Measurements from ENCODE around the gene GMPPB.
"Not testable (repeated sequence)": the region's sequence is repeated elsewhere in the genome, so short reads cannot be mapped to it uniquely, and the experiment has no call there.

GMPPB gene

DNA sequence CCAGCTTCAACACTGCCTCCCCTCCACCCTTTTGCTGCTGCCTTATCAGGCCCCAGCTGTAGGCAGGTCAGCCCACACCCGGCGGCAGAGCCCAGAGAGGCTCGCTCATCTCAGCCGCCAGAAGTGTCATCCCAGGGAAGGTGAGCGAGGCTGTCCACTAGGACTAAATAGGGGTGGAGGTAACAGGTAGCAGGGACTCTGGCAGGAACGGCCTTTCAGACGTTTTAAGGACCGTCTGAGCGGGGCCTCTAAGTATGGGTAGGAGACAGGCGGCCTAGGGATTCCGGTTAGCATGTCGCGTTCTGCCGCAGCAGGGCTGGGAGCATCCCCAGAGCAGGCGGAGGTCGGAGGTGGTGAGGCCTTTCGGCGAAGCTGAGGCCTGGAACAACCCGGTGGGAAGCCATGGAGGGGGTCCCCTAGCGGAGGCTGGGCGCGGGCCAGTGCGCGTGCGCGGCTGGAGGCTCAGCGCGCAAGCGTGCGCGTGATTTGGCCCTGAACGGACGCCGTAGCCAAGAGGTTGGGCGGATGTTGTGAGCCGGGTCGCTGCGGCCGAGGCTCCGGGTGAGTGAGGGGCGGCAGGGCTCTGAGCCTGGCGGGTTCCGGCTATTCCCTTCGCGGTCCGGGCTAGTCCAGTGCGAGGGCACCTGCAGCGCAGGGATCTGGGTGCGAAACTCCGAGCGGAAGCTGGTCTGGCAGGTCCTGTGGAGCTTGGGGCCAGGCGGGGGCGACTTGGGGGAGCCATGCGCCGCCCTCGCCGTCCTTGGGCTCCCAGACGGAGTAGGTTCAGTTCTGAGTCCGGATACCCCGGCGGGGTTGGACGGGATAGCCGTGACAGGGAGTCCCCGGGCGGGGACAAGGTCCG is 34.5 kb downstream of the GMPPB start, which contains the start of the genes MST1 and RNF123:
TSS of gene MST1 (minus strand) at position 429 of the 862 bp plus-strand sequence. CDS start 783 bp downstream, outside the sequence.
TSS of gene RNF123 (plus strand) at position 512 of the 862 bp plus-strand sequence. CDS start 1,609 bp downstream, outside the sequence.
- DNase-seq (ENCODE audit: low read depth): peak; percentile 89

DNA sequence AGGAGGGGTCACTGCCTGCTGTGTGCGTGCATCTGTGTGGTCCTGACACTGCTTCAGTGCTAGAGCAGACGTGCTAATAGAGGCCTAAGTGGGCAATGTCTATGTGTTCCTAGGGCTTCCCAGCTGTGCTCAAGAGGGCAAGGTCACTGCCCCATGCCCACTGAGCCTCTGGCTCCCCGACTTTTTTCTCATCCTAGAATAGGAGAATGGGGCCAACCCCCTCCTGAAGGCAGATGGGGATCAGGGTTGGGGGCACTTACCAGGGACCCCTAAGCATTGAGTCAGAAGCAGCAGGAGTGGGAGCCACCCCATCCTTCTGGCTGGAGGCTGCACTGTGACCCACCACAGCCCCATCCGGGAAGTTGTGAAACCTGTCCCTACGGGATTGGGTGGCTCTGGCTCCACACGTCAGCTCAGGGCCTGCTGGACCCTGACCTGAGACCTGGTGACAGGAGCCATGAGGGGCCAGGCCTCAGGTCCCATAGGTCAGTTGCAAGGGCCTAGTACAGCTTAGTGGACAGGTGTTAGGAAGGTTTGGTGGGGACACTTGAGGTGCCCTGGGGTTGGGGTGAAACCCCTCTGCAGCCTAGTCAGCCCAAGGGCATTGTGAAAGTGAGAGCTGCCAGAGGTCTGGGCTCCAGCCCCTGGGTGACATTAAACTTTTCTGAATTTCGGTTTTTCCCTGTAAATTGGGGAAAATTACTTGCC is 35.3 kb downstream of the GMPPB start:
- not testable (repeated sequence) for DNase-seq (ENCODE audit: low read depth)

DNA sequence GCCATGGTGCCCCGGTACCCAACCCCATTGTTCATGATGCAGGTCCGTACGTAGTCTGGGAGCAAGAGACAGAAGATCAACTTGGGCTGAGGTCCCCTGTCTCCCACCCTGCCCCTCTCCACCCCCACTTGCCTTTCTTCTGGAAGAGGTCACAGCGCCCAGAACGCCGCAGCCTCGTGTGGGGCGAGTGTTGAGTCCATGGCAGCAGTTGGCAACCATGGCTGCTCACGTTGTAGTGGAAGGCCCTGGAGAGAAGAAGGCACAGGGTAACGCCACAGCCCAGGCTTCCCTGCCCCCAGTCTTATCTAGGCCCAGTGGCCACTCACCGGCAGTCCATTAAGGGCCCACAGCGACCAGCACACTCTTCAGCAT is 36.3 kb downstream of the GMPPB start:
- DNase-seq (ENCODE audit: low read depth): not testable (repeated sequence)

DNA sequence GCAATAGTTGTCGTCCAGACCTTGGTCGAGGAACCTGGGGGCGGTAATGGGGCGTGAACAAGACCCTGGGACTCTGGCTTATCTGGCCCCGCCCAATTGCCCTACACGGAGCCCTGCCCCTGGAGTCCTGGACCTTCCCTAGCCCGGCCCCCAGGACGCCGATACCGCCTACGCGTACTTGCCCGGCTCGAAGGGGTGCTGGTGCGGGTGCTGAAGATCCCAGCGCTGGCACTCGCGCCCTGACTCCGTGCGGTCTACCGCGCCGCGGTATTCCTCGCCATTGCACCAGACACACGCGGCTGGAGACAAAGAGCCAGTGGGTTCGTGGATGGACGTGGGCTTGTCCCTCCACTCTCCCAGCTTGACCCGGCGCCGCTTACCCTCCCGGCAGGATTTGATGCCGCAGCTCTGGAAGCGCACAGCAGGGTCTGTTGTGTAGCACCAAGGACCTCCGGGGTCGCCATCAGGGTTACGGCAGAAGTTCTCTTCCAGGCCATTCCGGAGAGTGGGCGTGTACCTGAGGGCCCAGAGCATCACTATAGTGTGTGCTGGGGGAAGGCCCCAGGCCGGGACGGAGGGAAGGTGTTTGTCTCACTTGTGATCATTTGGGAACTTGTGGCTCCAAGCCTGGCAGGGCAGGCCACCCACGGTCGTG is 36.9 kb downstream of the GMPPB start:
- peak; percentile 40 for DNase-seq (ENCODE audit: low read depth)

DNA sequence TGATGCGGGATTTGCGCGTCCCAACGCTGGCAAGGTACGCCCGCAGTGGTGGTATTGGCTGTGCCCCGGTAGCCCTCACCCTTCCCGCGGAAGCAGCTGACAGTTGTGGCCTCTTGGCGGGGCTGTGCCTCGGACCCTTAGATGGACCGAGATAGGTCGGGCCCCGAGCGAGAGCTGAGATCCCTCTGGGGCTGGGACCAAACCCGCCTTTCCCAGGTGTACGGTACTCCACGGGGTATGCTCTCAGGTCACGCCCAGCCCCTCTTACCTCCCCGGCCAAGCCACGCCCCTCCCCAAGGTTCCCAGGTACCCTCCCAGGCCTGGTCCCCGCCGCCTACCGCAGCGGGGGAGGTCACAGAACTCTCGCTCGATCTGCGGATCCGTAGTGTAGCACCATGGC is 37.4 kb downstream of the GMPPB start:
- not testable (repeated sequence) for DNase-seq (ENCODE audit: low read depth)

DNA sequence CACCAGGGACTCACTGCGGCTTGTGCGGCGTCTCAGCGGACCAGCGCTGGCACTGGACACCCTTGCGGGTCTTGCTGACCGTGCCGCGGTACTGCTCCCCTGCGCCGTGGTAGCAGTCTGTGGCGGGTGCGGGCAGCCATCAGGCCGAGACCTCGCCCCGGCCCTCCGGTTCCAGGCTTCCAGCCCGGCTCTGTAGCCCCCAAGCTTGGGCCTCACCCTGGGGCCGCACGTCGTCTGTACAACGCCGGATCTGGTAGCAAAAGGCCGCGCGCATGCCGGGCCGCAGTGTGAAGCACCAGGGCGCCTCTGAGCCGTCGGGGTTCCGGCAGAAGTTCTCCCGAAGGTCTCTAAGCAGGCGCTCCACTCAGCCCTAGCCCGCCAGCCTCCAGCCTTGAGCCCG is 37.9 kb downstream of the GMPPB start:
- DNase-seq (ENCODE audit: low read depth): not testable (repeated sequence)

DNA sequence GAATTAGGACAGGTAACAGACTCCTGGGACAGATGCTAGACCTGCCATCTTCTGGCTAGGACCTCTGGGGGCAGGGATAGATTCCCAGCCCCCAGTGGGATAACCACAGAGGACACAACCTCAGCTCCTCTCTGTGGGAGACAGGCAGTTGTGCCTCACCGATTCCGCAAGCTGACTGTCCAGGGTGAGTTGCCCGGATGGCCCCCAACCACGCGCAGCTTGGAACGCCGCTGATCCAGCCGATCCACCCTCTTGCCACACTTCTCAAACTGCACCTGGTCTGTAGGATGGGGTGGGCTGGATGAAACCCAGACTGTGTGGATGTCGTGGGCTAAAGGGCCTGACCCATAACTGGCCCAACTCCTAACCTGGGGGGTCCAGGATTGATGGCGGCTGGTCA is 38.6 kb downstream of the GMPPB start:
- not testable (repeated sequence) for DNase-seq (ENCODE audit: low read depth)

DNA sequence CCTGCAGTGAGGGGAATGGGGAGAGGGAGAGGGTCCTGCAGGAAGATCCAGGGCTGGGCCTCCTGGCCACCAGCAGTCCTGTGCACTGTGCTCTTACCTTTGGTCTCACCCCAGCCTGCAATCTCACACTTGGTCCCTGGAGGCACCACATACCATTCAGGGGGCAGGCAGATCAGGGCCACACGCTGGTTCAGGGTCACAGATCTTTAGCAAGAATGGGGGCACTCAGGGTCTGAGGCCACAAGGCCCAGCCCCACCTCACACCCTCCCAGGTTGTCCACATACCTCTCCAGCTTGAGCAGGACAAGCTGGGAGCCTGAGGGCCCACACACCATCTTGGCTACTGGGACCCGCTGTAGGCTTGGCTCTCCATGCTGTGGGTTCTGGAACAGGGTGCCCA is 39.3 kb downstream of the GMPPB start:
- DNase-seq (ENCODE audit: low read depth): not testable (repeated sequence)

DNA sequence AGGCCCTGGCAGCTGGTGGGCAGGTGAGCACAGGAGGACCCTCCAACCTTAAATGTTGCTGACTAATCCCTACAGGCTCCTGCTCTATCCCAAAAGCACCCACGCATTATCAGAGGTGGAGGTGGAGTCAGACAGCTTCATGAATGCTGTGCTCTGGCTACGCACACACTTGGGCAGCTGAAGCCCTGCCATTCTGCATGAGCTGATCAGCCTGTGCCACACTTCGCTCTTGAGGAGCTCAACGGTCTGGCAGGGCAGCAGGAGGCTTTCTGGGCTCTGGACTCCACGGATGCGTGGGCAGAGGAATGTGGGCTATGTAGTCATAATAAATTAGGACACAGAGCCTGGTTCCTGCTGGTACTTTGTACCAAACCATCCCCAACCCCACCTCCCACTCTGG is 40.6 kb downstream of the GMPPB start:
- no peak for DNase-seq (ENCODE audit: low read depth)

DNA sequence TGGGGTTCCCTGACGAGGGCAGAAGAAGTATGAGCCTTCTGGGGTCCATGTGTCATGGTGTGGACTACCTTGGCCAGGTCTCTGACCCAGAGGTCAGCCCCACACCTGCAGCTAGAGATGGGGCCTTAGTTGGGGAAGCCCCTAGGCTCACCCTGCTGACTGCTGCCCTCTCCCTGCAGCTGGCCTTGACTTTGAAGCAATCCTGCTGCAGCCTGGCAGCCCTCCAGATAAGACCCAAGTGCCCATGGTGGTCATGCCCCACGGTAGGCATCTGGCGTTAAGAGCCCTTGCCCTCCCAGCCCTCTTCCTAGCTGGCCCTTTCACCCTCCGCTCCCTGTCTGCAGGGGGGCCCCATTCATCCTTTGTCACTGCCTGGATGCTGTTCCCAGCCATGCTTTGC is 42.2 kb downstream of the GMPPB start:
- no peak for DNase-seq (ENCODE audit: low read depth)

DNA sequence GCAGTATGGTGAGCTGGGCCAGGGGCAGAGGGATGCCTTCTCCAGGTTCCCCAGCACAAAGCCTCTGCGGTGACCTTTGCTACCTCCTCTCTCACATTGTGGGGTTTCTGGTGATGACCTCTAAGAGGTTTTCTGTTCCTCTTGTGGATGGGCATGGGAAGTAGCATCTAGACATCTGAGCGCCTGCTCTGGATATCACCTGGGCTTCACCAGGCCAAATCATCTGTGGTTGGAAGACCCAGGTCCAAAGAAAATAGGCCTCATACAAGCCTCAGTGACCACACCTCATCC is 42.6 kb downstream of the GMPPB start:
- no peak for DNase-seq (ENCODE audit: low read depth)

DNA sequence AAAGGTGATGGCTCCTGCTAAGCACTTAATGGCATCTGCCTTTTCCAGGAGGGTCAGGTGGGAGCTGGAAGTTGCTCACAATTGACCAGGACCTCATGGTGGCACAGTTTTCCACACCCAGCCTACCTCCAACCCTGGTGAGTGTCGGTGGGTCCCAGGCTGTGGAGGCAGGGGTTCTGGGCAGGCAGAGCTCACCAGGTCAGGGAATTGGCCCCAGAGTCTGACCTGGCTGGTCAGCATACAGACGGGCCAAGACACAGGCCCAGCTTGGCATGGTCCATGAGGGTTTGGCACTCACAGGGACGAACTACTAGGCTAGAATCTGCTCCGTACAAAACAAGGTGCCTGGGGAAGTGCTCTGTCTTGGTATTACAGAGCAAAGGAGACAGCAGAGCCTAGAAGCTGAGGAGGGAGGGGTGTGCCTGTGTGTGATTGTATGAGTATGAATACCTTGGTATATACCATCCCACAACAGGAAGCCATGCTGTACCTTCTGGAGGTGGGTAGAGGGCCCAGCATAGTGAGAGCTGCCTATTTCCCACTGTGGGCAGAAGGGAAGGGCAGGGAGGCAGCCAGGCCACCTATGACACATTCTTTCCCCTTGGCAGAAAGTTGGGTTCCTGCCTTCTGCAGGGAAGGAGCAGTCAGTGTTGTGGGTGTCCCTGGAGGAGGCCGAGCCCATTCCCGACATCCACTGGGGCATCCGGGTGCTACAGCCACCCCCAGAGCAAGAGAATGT is 43.1 kb downstream of the GMPPB start:
- DNase-seq (ENCODE audit: low read depth): no peak

DNA sequence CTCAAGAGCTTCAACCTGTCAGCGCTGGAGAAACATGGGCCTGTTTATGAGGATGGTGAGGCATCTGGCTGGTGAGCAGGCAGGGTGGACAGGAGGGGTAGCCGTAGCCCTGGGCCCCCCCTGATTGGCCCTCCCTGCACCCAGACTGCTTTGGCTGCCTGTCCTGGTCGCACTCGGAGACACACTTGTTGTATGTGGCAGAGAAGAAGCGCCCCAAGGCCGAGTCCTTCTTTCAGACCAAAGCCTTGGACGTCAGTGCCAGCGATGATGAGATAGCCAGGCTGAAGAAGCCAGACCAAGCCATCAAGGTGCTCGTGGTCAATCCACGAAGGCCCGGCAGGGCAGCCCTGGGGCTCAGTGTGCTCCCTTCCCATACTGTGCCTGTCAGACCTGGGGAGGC is 47.8 kb downstream of the GMPPB start:
- DNase-seq (ENCODE audit: low read depth): no peak

DNA sequence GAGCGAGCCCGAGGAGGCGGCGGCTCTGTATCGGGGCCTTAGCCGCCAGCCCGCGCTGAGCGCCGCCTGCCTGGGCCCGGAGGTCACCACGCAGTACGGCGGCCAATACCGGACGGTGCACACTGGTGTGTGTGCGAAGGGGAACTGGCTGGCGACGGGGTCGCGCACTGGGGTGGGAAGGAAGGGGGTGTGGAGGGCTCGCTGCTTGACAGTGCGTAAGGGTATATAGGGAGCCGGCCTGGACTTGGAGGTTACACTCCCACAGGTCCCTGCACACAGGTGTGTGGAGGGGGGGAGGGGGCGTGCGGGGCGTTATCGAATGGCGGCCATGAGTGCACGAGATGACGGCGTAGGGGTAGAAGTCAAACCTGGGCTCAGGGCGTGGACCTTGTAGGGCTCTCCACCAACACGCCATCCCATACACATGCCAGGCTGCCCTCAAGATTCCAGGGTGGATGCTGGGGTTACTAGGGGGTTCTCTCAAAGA is 49.2 kb downstream of the GMPPB start:
- no peak for DNase-seq (ENCODE audit: low read depth)

DNA sequence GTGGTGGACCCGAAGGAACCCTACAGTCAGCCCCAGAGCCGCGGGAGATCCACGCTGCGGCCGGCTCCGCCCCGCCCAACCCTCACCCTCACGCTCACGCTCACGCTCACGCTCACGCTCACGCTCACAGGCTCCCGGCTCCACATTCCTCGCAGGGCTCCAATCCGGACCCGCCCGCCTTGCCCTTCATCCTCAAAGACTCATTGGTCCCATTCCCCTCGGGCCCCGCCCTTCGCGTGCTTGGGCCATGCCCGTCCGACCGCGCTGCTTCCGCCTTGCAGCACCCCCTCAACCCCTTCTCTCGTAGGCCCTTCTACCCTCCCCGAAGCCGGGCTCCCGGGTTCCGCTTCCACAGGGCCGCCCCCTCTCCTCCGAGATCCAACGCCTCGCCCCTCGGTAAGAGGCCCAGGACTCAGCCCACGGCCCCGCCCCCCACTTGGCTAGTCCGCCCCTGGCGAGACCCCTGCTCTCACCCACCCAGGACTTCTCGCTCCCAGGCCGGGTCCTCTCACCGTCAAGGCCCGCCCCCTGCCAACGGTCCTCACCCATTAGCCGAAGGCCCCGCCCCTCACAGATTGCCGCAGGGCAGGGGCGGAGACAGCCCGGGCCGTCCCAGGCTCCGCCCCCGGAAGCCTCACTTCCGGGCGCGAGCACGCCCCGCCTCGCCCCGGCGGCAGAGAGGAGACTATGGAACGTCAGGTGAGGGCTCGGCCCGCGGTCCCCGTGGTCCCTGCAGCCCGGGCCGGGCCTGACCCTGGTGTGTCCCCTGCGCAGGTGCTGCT is 49.8 kb downstream of the GMPPB start, which contains the start of gene APEH:
TSS of gene APEH (plus strand) at position 637 of the 782 bp plus-strand sequence. CDS start at position 688, 51 bp downstream.
- DNase-seq (ENCODE audit: low read depth): peak; percentile 97

DNA sequence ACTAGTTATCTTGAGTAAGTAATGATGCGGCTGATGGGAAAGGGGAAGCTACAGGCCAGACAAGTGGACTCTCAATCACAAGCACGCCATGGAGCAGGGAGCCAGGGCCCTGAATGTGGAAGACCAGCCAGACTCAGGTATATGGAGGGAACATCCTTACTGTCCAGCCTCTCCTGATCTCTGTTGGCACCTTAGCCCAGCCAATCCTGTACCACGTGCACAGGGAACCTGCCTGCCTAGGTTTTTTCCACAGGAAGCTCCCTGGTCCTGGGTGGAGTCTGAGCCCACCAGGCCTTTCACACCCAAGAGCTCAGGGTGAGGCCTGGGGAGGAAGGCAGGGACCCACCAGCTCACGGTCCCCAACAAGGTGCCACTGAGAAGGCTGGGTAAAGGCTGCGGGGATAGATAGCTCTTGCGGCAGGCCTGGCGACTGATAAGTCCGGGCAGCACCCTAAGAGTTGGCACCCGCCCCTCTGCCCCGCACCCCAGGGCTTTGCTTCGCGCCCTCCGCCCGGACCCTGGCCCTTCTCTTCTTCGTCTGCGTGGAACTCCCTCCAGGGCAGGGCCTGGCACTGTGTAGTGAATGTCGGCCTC is 50.5 kb downstream of the GMPPB start:
- no peak for DNase-seq (ENCODE audit: low read depth)

DNA sequence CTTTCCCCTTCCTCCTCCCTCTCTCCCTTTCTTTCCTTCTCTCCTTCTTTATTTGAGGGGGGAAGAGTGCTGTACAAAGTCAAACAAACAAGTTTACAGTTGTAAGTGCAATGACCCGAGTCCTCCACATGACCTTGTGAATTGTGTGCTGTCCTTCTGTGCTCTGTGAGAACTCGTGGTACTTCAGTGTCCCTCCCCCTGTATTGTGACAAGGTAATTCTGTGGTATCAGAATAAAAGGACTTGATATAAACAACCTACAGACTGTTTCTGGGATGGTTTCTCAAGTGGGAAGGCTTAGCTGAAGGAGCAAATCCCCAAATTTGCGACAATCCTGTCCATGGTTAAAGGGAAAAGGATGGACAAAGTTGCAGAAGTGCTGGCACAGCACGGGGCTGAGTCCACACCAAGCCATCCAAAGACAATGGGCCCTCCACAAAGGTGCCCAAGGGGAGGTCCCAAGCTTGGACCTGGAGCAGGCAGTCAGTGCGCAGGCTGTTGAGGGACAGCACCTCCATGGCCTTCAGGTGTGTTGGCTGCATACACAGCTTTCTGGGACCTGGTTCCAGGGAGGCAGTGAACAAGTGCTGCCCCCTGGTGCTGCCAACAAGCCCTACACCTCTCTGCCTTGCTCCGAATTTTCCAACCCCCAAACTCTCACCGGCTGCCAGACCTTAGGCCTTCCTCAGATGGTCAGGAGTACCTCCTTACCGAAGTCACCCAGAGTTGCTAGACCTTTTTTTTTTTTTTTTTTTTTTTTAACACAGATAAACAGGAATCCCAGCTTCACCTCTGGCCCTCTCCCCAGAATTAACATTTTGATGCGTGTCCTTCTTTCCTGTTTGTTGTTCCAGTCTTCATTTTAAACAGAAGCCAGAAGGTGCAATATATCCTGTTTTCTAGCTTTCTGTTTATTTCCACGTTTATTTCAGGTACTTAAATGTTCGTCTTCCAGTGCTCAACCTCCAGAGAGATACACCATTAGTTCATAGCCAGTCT is 52.2 kb downstream of the GMPPB start:
- peak; percentile 30 for DNase-seq (ENCODE audit: low read depth)

DNA sequence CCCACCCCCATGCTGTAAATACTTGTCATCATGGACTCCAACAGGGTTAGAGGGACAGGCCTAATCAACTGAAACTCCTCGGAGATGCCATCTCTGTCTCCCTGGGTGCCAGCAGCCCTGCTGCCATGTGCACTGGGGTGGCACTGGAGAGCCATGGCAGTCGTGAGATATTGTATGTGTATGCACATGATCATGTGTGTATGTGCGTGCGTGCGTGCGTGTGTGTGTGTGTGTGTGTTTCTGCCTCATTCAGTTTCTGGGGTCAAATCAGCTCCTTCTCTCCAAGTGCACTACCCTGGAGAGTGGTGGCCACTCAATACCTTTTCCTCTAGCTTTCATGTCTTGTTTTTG is 52.8 kb downstream of the GMPPB start:
- no peak for DNase-seq (ENCODE audit: low read depth)
